Mammary microvascular endothelial cell (primary cell): ENCODE measurements around the gene OR1C1. TPM values are rescaled to one million over a fixed set of nuclear protein-coding genes. Genes with fewer than 3 reads are reported as not detected.

ENCODE experiments used
- total RNA-seq: library from RNA; depleted of rRNA; stranded (reverse); fragments of >200 nt; gene quantifications from 2 replicates; pipeline ENCODE4 v1.2.3, GENCODE V29; 2015

The OR1C1 gene
- not detected in 2 replicates for total RNA-seq

GRCh38 chr1:247760456-247760855 lies at the start of gene OR1C1:
Gene OR1C1 (minus strand): TSS chr1:247760556. CDS start chr1:247758406, 2,150 bp downstream.

GRCh38 chr1:247748041-247748440 lies 12.3 kb downstream of the OR1C1 start, which contains the start of gene OR14A2:
Gene OR14A2 (minus strand): TSS chr1:247748141.

GRCh38 chr1:247738315-247738714 lies 22.0 kb downstream of the OR1C1 start, which contains the start of gene OR14K1:
Gene OR14K1 (plus strand): TSS chr1:247738615. CDS start chr1:247738615, 0 bp downstream.

GRCh38 chr1:247716546-247716945 lies 43.8 kb downstream of the OR1C1 start, which contains the start of gene OR6F1:
Gene OR6F1 (minus strand): TSS chr1:247716646. CDS start chr1:247712755, 3,891 bp downstream.

Other genes with a start within 250 kb of the OR1C1 start
- gene OR2C3, start 224.1 kb downstream of the OR1C1 start, total RNA-seq: not detected in 2 replicates
- gene GCSAML, start 211.4 kb downstream of the OR1C1 start, total RNA-seq: not detected in 2 replicates
- not detected in 2 replicates for gene OR2G2, start 172.2 kb downstream of the OR1C1 start, total RNA-seq
- gene OR2G3, start 155.0 kb downstream of the OR1C1 start, total RNA-seq: not detected in 2 replicates
- not detected in 2 replicates for gene OR13G1, start 80.8 kb downstream of the OR1C1 start, total RNA-seq
- gene OR6F1, start 43.9 kb downstream of the OR1C1 start, total RNA-seq: not detected in 2 replicates
- gene OR14K1, start 21.9 kb downstream of the OR1C1 start, total RNA-seq: not detected in 2 replicates
- gene OR14A2, start 12.4 kb downstream of the OR1C1 start, total RNA-seq: not detected in 2 replicates
- not detected in 2 replicates for gene OR14A16, start 63.6 kb upstream of the OR1C1 start, total RNA-seq
- not detected in 2 replicates for gene OR11L1, start 81.3 kb upstream of the OR1C1 start, total RNA-seq
- 0.33 and 0.34 TPM in 2 replicates for gene TRIM58, start 96.6 kb upstream of the OR1C1 start, total RNA-seq
- not detected in 2 replicates for gene OR2W3, start 135.0 kb upstream of the OR1C1 start, total RNA-seq
- not detected in 2 replicates for gene OR2T8, start 159.7 kb upstream of the OR1C1 start, total RNA-seq
- gene OR2AJ1, start 164.3 kb upstream of the OR1C1 start, total RNA-seq: not detected in 2 replicates
- gene OR2L8, start 188.3 kb upstream of the OR1C1 start, total RNA-seq: not detected in 2 replicates
- gene OR2AK2, start 204.7 kb upstream of the OR1C1 start, total RNA-seq: not detected in 2 replicates